ENCODE results near the gene CASP1. TPM values are rescaled to one million over a fixed set of nuclear protein-coding genes. Genes with fewer than 3 reads are reported as not detected.

CASP1 gene
- total RNA-seq, 4 donors from 2014 or later, result 1.1 to 7.8 (median 3.5) TPM

GRCh38 chr11:105000797-105001196 lies 34.1 kb downstream of the CASP1 start:
- no peaks in the 10 kb centered on the region for H3K9me3 ChIP-seq
- no peak overlapping the region for H3K27ac ChIP-seq
- in situ Hi-C loops (cut with MboI; ENCODE audit: low sequenced_read_pairs in 4 of 4), result no loop called here
- H3K27me3 ChIP-seq, result no peaks in the 10 kb centered on the region
- no peaks in the 10 kb centered on the region for H3K36me3 ChIP-seq
- DNase-seq (no peak), ATAC-seq (no peak)
- no peak overlapping the region for H3K4me3 ChIP-seq
- H3K4me1 ChIP-seq, result no peaks in the 10 kb centered on the region
- TF ChIP-seq CTCF (IDR thresholded peaks at IDR 0.05 in 4 of 5, conservative IDR thresholded peaks at IDR 0.05 in 1 of 5) (peak in 2 of 5 experiments; percentile 18 to 55), POLR2A (IDR thresholded peaks at IDR 0.05) (no peak)
- intact Hi-C loops (cut with DNase I; ENCODE audit: low total_unique reads), result no loop called here

- in situ Hi-C loops (cut with MboI; ENCODE audit: low sequenced_read_pairs in 4 of 4) (no loop called here), intact Hi-C loops (cut with DNase I; ENCODE audit: low total_unique reads) (no loop called here)
- ATAC-seq, result no peak
- TF ChIP-seq CTCF (IDR thresholded peaks at IDR 0.05 in 4 of 5, conservative IDR thresholded peaks at IDR 0.05 in 1 of 5), result no peak
- TF ChIP-seq POLR2A (IDR thresholded peaks at IDR 0.05), result no peak
- DNase-seq, result no peak
- Histone ChIP-seq H3K27ac (no peak overlapping the region), H3K4me1 (no peaks in the 10 kb centered on the region), H3K4me3 (no peak overlapping the region), H3K9me3 (no peaks in the 10 kb centered on the region), H3K36me3 (no peaks in the 10 kb centered on the region), H3K27me3 (no peaks in the 10 kb centered on the region)
Measured at GRCh38 chr11:105000167-105000566, 34.8 kb downstream of the CASP1 start.

GRCh38 chr11:104999721-105000120 lies 35.2 kb downstream of the CASP1 start:
- no peaks in the 10 kb centered on the region for H3K4me1 ChIP-seq
- no peak overlapping the region for H3K27ac ChIP-seq
- H3K9me3 ChIP-seq, result no peaks in the 10 kb centered on the region
- no peaks in the 10 kb centered on the region for H3K36me3 ChIP-seq
- TF ChIP-seq POLR2A (IDR thresholded peaks at IDR 0.05) (no peak), CTCF (IDR thresholded peaks at IDR 0.05 in 4 of 5, conservative IDR thresholded peaks at IDR 0.05 in 1 of 5) (no peak)
- H3K4me3 ChIP-seq, result no peak overlapping the region
- ATAC-seq (no peak), DNase-seq (no peak)
- H3K27me3 ChIP-seq, result no peaks in the 10 kb centered on the region
- in situ Hi-C loops (cut with MboI; ENCODE audit: low sequenced_read_pairs in 4 of 4) (no loop called here), intact Hi-C loops (cut with DNase I; ENCODE audit: low total_unique reads) (no loop called here)

GRCh38 chr11:104997288-104997687 lies 37.7 kb downstream of the CASP1 start:
- no peak for TF ChIP-seq CTCF (IDR thresholded peaks at IDR 0.05 in 4 of 5, conservative IDR thresholded peaks at IDR 0.05 in 1 of 5)
- no peak for TF ChIP-seq POLR2A (IDR thresholded peaks at IDR 0.05)
- Histone ChIP-seq H3K4me3 (no peak overlapping the region), H3K4me1 (no peaks in the 10 kb centered on the region), H3K27me3 (no peaks in the 10 kb centered on the region), H3K36me3 (no peaks in the 10 kb centered on the region), H3K9me3 (no peaks in the 10 kb centered on the region), H3K27ac (no peak overlapping the region)
- ATAC-seq, result no peak
- intact Hi-C loops (cut with DNase I; ENCODE audit: low total_unique reads) (no loop called here), in situ Hi-C loops (cut with MboI; ENCODE audit: low sequenced_read_pairs in 4 of 4) (no loop called here)
- no peak for DNase-seq

- intact Hi-C loops (cut with DNase I; ENCODE audit: low total_unique reads), result no loop called here
- no peak for ATAC-seq
- Histone ChIP-seq H3K4me3 (no peak overlapping the region), H3K27me3 (no peaks in the 10 kb centered on the region), H3K36me3 (no peaks in the 10 kb centered on the region), H3K9me3 (no peaks in the 10 kb centered on the region), H3K27ac (no peak overlapping the region), H3K4me1 (no peaks in the 10 kb centered on the region)
- in situ Hi-C loops (cut with MboI; ENCODE audit: low sequenced_read_pairs in 4 of 4), result no loop called here
- TF ChIP-seq CTCF (IDR thresholded peaks at IDR 0.05 in 4 of 5, conservative IDR thresholded peaks at IDR 0.05 in 1 of 5) (no peak), POLR2A (IDR thresholded peaks at IDR 0.05) (no peak)
- DNase-seq, result no peak
Measured at GRCh38 chr11:104995001-104995408, 39.9 kb downstream of the CASP1 start.
